GM23248 (cell line): ENCODE data around the gene TDRD7.

ENCODE experiments used
- EZH2 ChIP-seq: fragments of 200-600 bp; sonication (generic); IDR thresholded peaks from 2 replicates; pipeline ENCODE4 v1.6.1; 2018; ENCODE audit warnings: antibody characterized with exemption, mild to moderate bottlenecking; ENCODE audit not compliant: insufficient read depth, poor library complexity, severe bottlenecking
- EZH2phosphoT487 ChIP-seq: fragments of 200-600 bp; sonication (generic); IDR thresholded peaks from 2 replicates; pipeline ENCODE4 v1.6.1; 2018; ENCODE audit warnings: antibody characterized with exemption, moderate library complexity, mild to moderate bottlenecking, low read depth; ENCODE audit not compliant: insufficient read depth

DNA sequence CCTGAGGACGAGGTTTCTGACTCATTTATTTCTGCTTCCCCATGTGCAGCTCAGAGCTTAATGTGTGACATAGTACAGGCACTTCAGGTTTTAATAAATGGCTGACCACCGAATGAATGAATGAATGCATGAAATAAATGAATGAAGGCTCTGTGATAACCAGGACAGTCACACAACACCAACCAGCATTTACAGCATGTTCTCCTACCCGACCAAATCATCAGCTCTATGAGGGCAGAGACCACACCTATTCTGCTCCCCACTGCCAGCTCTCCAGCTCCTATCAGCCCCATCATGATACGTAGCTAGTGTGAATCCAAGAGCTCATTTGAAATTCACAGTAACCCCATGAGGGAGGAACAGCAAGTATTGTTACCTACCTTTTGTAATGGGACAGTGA is 94.4 kb downstream of the TDRD7 start:
- TF ChIP-seq EZH2 (no peak), EZH2phosphoT487 (no peak)
